Bronchial epithelial cell (primary cell): ENCODE measurements around the gene CFDP1. TPM values are rescaled to one million over a fixed set of nuclear protein-coding genes. Genes with fewer than 3 reads are reported as not detected.

Experiments
- DNase-seq: peaks from one replicate; pipeline ENCODE4 v3.0.0-alpha.2; 2010; ENCODE audit warnings: low read depth
- FAIRE-seq: peaks from 2 replicates; lab custom pipeline; 2011; peaks lifted over from hg19 to GRCh38; lab: Jason Lieb, UNC
- H3K27me3 ChIP-seq: 2 replicates; pipeline ENCODE4 v1.5.1; 2011; ENCODE audit warnings: low read length; ENCODE audit not compliant: control insufficient read depth, insufficient read depth
- H3K36me3 ChIP-seq: 2 replicates; pipeline ENCODE4 v1.5.1; 2011; ENCODE audit warnings: low read length; ENCODE audit not compliant: control insufficient read depth, insufficient read depth
- H3K4me3 ChIP-seq: 2 replicates; pipeline ENCODE4 v1.5.1; 2011; ENCODE audit warnings: mild to moderate bottlenecking, low read depth, low read length, control low read depth
- CTCF ChIP-seq: IDR thresholded peaks from 2 replicates; pipeline ENCODE4 v1.5.1; 2011; ENCODE audit warnings: mild to moderate bottlenecking, moderate library complexity, low read length, control low read depth, inconsistent platforms; ENCODE audit not compliant: insufficient read depth, severe bottlenecking
- total RNA-seq: library from RNA; depleted of rRNA; stranded (reverse); fragments of >200 nt; gene quantifications from 2 replicates; pipeline ENCODE4 v1.2.1, GENCODE V29; 2014

The CFDP1 gene
- total RNA-seq, 1 donor from 2014 or later: 46.6 TPM

GRCh38 chr16:75392906-75393305, 40.4 kb downstream of the CFDP1 start:
- no peak for TF ChIP-seq CTCF
- Histone ChIP-seq H3K36me3 (peaks cover 10% of the 10 kb centered on the region), H3K4me3 (no peak overlapping the region), H3K27me3 (no peaks in the 10 kb centered on the region)
- no peak for FAIRE-seq
- DNase-seq: no peak

- no peak overlapping the region for H3K4me3 ChIP-seq
- FAIRE-seq (no peak), DNase-seq (no peak)
- no peak for TF ChIP-seq CTCF
- H3K36me3 ChIP-seq: peaks cover 10% of the 10 kb centered on the region
- no peaks in the 10 kb centered on the region for H3K27me3 ChIP-seq
Measured at GRCh38 chr16:75390926-75391653, 42.2 kb downstream of the CFDP1 start.

GRCh38 chr16:75389096-75389690, 44.1 kb downstream of the CFDP1 start:
- TF ChIP-seq CTCF: no peak
- Histone ChIP-seq H3K36me3 (peaks cover 7% of the 10 kb centered on the region), H3K4me3 (no peak overlapping the region), H3K27me3 (no peaks in the 10 kb centered on the region)
- DNase-seq: no peak
- no peak for FAIRE-seq

- FAIRE-seq: no peak
- no peak for TF ChIP-seq CTCF
- Histone ChIP-seq H3K27me3 (no peaks in the 10 kb centered on the region), H3K4me3 (no peak overlapping the region), H3K36me3 (peaks cover 3% of the 10 kb centered on the region)
- no peak for DNase-seq
Measured at GRCh38 chr16:75387951-75388350, 45.4 kb downstream of the CFDP1 start.

- H3K36me3 ChIP-seq: peaks cover 1% of the 10 kb centered on the region
- H3K4me3 ChIP-seq: no peak overlapping the region
- FAIRE-seq (no peak), DNase-seq (peak; percentile 82)
- H3K27me3 ChIP-seq: no peaks in the 10 kb centered on the region
- TF ChIP-seq CTCF: peak; percentile 9
Measured at GRCh38 chr16:75385507-75386152, 47.7 kb downstream of the CFDP1 start.
